H1 (cell line): ENCODE results near the gene PTPN7. TPM values are rescaled to one million over a fixed set of nuclear protein-coding genes. Genes with fewer than 3 reads are reported as not detected.

Experiments
- CTCF ChIA-PET: fragments of 300-600 bp; sonication (Branson Sonifier 250); formaldehyde crosslinking; loops from one replicate; lab custom pipeline; 2021; ENCODE audit not compliant: partially characterized antibody; lab: Charles Lee
- POLR2A ChIA-PET: fragments of 300-600 bp; sonication (Branson Sonifier 250); formaldehyde crosslinking; loops from one replicate; lab custom pipeline; 2021; ENCODE audit warnings: inconsistent platforms; ENCODE audit not compliant: partially characterized antibody; lab: Charles Lee
- DNase-seq, 2 experiments: peaks; one replicate each; pipeline versions ENCODE4 v3.0.0 to v3.0.0-alpha.2; 2010 to 2022; ENCODE audit warnings: low spot score in 2 of 2, low read depth in 1 of 2, mixed read lengths in 1 of 2
- FAIRE-seq: peaks from 2 replicates; lab custom pipeline; 2011; peaks lifted over from hg19 to GRCh38; lab: Jason Lieb, UNC
- H2AFZ ChIP-seq: 2 replicates; pipeline ENCODE4 v1.8.1; 2012; ENCODE audit warnings: low read length, inconsistent platforms
- H2AK5ac ChIP-seq: 2 replicates; pipeline ENCODE4 v1.6.1; 2013; ENCODE audit warnings: low read depth, low read length
- H2BK120ac ChIP-seq: replicated peaks from 2 replicates; pipeline ENCODE3; 2013; ENCODE audit warnings: low read depth, low read length, inconsistent platforms
- H2BK12ac ChIP-seq: 2 replicates; pipeline ENCODE4 v1.6.1; 2013; ENCODE audit warnings: low read depth, low read length
- H2BK15ac ChIP-seq: 2 replicates; pipeline ENCODE4 v1.6.1; 2013; ENCODE audit warnings: low read length
- H2BK20ac ChIP-seq: 2 replicates; pipeline ENCODE4 v1.6.1; 2013; ENCODE audit warnings: low read length
- H2BK5ac ChIP-seq: 2 replicates; pipeline ENCODE4 v1.6.1; 2013; ENCODE audit warnings: low read depth, low read length
- H3K14ac ChIP-seq: 2 replicates; pipeline ENCODE4 v1.6.1; 2013; ENCODE audit warnings: inconsistent platforms; ENCODE audit not compliant: insufficient read length
- H3K18ac ChIP-seq: 2 replicates; pipeline ENCODE4 v1.6.1; 2013; ENCODE audit warnings: low read length; ENCODE audit errors: extremely low read depth
- H3K23ac ChIP-seq: 2 replicates; pipeline ENCODE4 v1.6.1; 2013; ENCODE audit warnings: inconsistent platforms; ENCODE audit not compliant: insufficient read length
- H3K23me2 ChIP-seq: 2 replicates; pipeline ENCODE4 v1.6.1; 2013; ENCODE audit warnings: low read depth, low read length
- H3K27ac ChIP-seq: 2 replicates; pipeline ENCODE4 v1.6.1; 2011; ENCODE audit warnings: low read depth, low read length, inconsistent platforms
- H3K27me3 ChIP-seq, 4 experiments: replicated peaks in 1 of 4; 1 replicate in 1 of 4; 2 replicates in 3 of 4; pipeline versions ENCODE4 v1.6.1 to v1.8.1; 2011 to 2013; ENCODE audit warnings: low read length in 3 of 4, mild to moderate bottlenecking in 3 of 4, inconsistent platforms in 2 of 4, mixed read lengths in 2 of 4, moderate library complexity in 1 of 4; ENCODE audit not compliant: control insufficient read depth in 3 of 4, insufficient read depth in 3 of 4; ENCODE audit errors: extremely low read depth in 1 of 4
- H3K36me3 ChIP-seq, 4 experiments: 2 replicates each; pipeline versions ENCODE4 v1.6.1 to v1.8.1; 2011 to 2013; ENCODE audit warnings: mild to moderate bottlenecking in 4 of 4, low read length in 3 of 4, moderate library complexity in 2 of 4, control low read depth in 1 of 4, inconsistent platforms in 1 of 4; ENCODE audit not compliant: insufficient read depth in 4 of 4, control insufficient read depth in 2 of 4
- H3K4ac ChIP-seq: replicated peaks from 2 replicates; pipeline ENCODE3; 2013; ENCODE audit warnings: low read length, low read depth, mixed read lengths, inconsistent platforms; ENCODE audit not compliant: insufficient read length
- H3K4me1 ChIP-seq, 4 experiments: replicated peaks in 1 of 4; 1 replicate in 1 of 4; 2 replicates in 3 of 4; pipeline versions ENCODE4 v1.6.1 to v1.8.1; 2011 to 2013; ENCODE audit warnings: low read length in 3 of 4, inconsistent platforms in 2 of 4, mixed read lengths in 1 of 4; ENCODE audit not compliant: insufficient read depth in 4 of 4, control insufficient read depth in 3 of 4
- H3K4me2 ChIP-seq, 2 experiments: 2 replicates each; pipeline versions ENCODE4 v1.6.1 to v1.8.1; 2011 to 2013; ENCODE audit warnings: low read depth in 2 of 2, low read length in 2 of 2, control low read depth in 1 of 2, inconsistent platforms in 1 of 2, mild to moderate bottlenecking in 1 of 2; ENCODE audit not compliant: insufficient read depth in 1 of 2
- H3K4me3 ChIP-seq, 4 experiments: fragments of 200-600, 300-600 bp in 1 of 4; sonication (generic), shearing (Covaris generic), sonication (Bioruptor Twin) in 1 of 4; 2 replicates each; pipeline versions ENCODE4 v1.5.1 to v1.8.1; 2011 to 2016; ENCODE audit warnings: low read length in 4 of 4, low read depth in 3 of 4, control low read depth in 2 of 4, inconsistent platforms in 2 of 4, mild to moderate bottlenecking in 2 of 4, mixed read lengths in 1 of 4, moderate library complexity in 1 of 4; ENCODE audit not compliant: insufficient read depth in 2 of 4; ENCODE audit errors: extremely low read depth in 1 of 4
- H3K56ac ChIP-seq: replicated peaks from 2 replicates; pipeline ENCODE3; 2013; ENCODE audit warnings: low read depth, mild to moderate bottlenecking, mixed read lengths, low read length, inconsistent platforms; ENCODE audit not compliant: insufficient read length
- H3K79me1 ChIP-seq: 2 replicates; pipeline ENCODE4 v1.6.1; 2013; ENCODE audit warnings: low read depth, low read length, control low read depth
- H3K79me2 ChIP-seq, 2 experiments: 2 replicates each; pipeline versions ENCODE4 v1.6.1 to v1.8.1; 2012 to 2013; ENCODE audit warnings: low read length in 2 of 2, mild to moderate bottlenecking in 2 of 2, inconsistent platforms in 1 of 2; ENCODE audit not compliant: insufficient read depth in 2 of 2, control insufficient read depth in 1 of 2
- H3K9ac ChIP-seq, 4 experiments: replicated peaks in 1 of 4; 1 replicate in 1 of 4; 2 replicates in 3 of 4; pipeline versions ENCODE4 v1.6.1 to v1.8.1; 2011 to 2013; ENCODE audit warnings: low read depth in 3 of 4, low read length in 3 of 4, control low read depth in 2 of 4, mild to moderate bottlenecking in 2 of 4, moderate library complexity in 2 of 4, inconsistent platforms in 1 of 4; ENCODE audit errors: extremely low read depth in 1 of 4
- H3K9me3 ChIP-seq, 2 experiments: 2 replicates each; pipeline versions ENCODE4 v1.6.1 to v1.8.1; 2012 to 2013; ENCODE audit warnings: mild to moderate bottlenecking in 2 of 2, moderate library complexity in 2 of 2, control low read depth in 1 of 2, inconsistent platforms in 1 of 2, low read depth in 1 of 2, low read length in 1 of 2, mixed read lengths in 1 of 2; ENCODE audit not compliant: insufficient read depth in 2 of 2
- H4K20me1 ChIP-seq, 2 experiments: replicated peaks in 1 of 2; 2 replicates each; pipeline versions ENCODE3 to v1.8.1; 2011 to 2013; ENCODE audit warnings: inconsistent platforms in 2 of 2, low read length in 2 of 2, mild to moderate bottlenecking in 1 of 2; ENCODE audit not compliant: insufficient read depth in 2 of 2, control insufficient read depth in 1 of 2
- H4K5ac ChIP-seq: 2 replicates; pipeline ENCODE4 v1.6.1; 2013; ENCODE audit warnings: low read length, low read depth, mixed read lengths, inconsistent platforms; ENCODE audit not compliant: insufficient read length
- H4K8ac ChIP-seq: 2 replicates; pipeline ENCODE4 v1.8.0; 2013; ENCODE audit warnings: mild to moderate bottlenecking, moderate library complexity, low read length, inconsistent platforms; ENCODE audit not compliant: insufficient read depth; ENCODE audit errors: extremely low read depth
- H4K91ac ChIP-seq: replicated peaks from 2 replicates; pipeline ENCODE3; 2013; ENCODE audit warnings: low read length, mixed read lengths, inconsistent platforms; ENCODE audit not compliant: insufficient read length
- WGBS, 2 experiments: shearing (Covaris generic) in 1 of 2; methylation state at CpG; one replicate each; pipeline versions ENCODE4 v1.1.6 to v1.1.7; 2013 to 2015; ENCODE audit warnings: low lambda C conversion rate in 2 of 2, mixed read lengths in 2 of 2, inconsistent platforms in 1 of 2, low coverage in 1 of 2, missing lambda C conversion rate in 1 of 2; ENCODE audit not compliant: insufficient replicate concordance in 2 of 2, insufficient coverage in 1 of 2, insufficient read length in 1 of 2; ENCODE audit errors: extremely low coverage in 1 of 2, missing lambda C conversion rate in 1 of 2; 5-methylcytosine and 5-hydroxymethylcytosine counted together
- polyA plus RNA-seq, 7 experiments: library from polyadenylated mRNA; depleted of rRNA in 3 of 7; stranded (reverse) in 5 of 7; unstranded in 2 of 7; fragments of >200 nt in 5 of 7; fragments of 200-250 nt in 2 of 7; gene quantifications; 1 replicate in 5 of 7; 2 replicates in 1 of 7; 4 replicates in 1 of 7; pipeline versions ENCODE4 v1.2.1 to v1.2.3, GENCODE V29; 2011 to 2013; ENCODE audit warnings: missing spikeins in 2 of 7, mixed read lengths in 2 of 7
- total RNA-seq: library from RNA; stranded (reverse); fragmentation: NEBNext Ultra II Directional; extraction: Animal tissue kit (Norgen Biotek cat#: 25700); gene quantifications from 2 replicates; pipeline ENCODE4 v1.2.1, GENCODE V29; 2021

PTPN7 gene
- total and polyA plus RNA-seq, 2 of the 8 experiments (the other 6 are each of a cell fraction or from before 2014, with no cell fraction given), result 0.20 TPM; not detected in 1

DNA sequence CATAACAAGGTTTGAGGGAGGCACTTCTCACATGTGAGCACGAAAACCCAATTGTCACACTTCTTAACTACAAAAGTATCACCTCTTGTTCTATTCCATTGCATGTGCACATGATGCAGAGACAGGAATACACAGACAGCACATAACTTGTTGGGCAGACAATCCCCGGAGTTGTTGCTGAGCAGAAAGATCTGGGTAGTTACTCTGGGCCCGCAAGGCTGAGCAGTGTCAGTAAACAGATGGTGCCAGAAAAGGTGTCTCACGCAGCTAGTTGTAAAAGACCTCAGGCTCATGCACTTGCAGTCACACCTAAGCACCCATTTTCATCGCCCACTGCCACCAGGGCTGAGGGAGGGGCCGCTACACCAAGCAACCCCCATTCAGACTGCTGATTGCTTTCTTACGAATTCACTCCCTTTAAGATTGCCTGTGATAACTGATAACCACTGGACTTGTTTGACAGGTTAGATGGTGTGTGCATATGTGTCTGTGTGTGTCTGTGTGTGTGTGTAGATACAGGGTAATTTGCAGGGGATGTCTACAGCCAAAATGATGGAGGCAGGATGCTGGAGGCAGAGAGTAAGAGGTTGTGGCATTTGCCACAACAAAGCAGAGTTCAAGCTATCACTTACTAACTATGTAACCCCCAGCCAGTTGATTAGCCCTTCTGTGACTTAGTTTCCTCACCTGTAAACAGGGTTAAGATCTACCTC is 37.4 kb upstream of the PTPN7 start:
- POLR2A ChIA-PET, result no interaction called here
- Histone ChIP-seq H3K23me2 (peaks cover 5% of the 10 kb centered on the region; the same call in 1 of the 2 replicates), H3K56ac (no peak overlapping the region), H2AFZ (no peak overlapping the region), H3K27ac (no peak overlapping the region), H3K27me3 (peaks cover 16 to 31% (median 22%) of the 10 kb centered on the region in 4 experiments), H3K79me1 (no peaks in the 10 kb centered on the region), H3K79me2 (no peaks in the 10 kb centered on the region), H4K20me1 (no peaks in the 10 kb centered on the region), H3K18ac (no peak overlapping the region), H3K9ac (no peak overlapping the region), H3K4me3 (no peak overlapping the region), H4K8ac (no peak overlapping the region), H3K23ac (no peak overlapping the region), H4K91ac (no peak overlapping the region), H2BK15ac (no peak overlapping the region), H2BK12ac (no peak overlapping the region), H2AK5ac (no peak overlapping the region), H2BK120ac (no peak overlapping the region), H4K5ac (no peak overlapping the region), H3K36me3 (no peaks in the 10 kb centered on the region), H3K4me1 (peaks cover 0 to 9% (median 2%) of the 10 kb centered on the region in 4 experiments; a peak in 5 of 7 replicates), H2BK20ac (no peak overlapping the region), H3K4me2 (no peak overlapping the region), H3K9me3 (no peaks in the 10 kb centered on the region), H3K4ac (no peak overlapping the region), H2BK5ac (no peak overlapping the region), H3K14ac (no peak overlapping the region)
- FAIRE-seq (no peak), DNase-seq (no peak)
- CTCF ChIA-PET, result interaction anchor here (0.7 to 1.4 kb wide), 2 partner anchors 108 to 116 kb away, joined by 3 to 5 read pairs; no protein-coding TSS in a partner anchor
- 86% methylated on average over 7 of the region's 7 CpGs; no CpG with 5 or more reads in 1 of the 2 experiments for WGBS, 2 experiments
